ENCODE measurements around the gene ZC3H4.

DNA sequence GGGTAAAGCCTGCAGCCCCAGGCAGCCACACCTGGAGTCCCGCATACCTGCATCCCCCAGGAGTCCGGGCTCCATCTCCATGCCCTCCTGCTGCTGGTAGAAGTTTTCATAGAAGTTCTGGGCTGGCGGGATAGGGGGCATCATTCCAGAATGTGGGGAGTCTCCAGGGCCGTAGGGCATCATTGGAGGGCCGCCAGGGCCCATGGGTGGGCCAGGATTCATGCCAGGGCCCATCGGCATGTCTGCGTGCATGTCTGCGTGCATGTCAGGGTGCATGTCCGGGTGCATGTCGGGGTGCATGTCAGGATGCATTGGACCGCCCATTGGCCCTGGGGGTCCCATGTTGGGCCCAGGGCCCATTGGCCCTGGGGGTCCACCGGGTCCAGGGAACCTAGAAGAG is 41.8 kb downstream of the ZC3H4 start:
- TF ChIP-seq GATA2 (IDR thresholded peaks at IDR 0.05; ENCODE audit: low read depth, low read length) (no peak), GATA3 (IDR thresholded peaks at IDR 0.05; ENCODE audit: low read depth, low read length) (no peak)
